Germinal center (tissue), 1 donor: Measurements from ENCODE around the gene HSF2BP.
"Not testable (repeated sequence)": the region's sequence is repeated elsewhere in the genome, so short reads cannot be mapped to it uniquely, and the experiment has no call there.

Source experiments
- DNase-seq: peaks from one replicate; pipeline ENCODE4 v3.0.0; 2012; ENCODE audit warnings: mixed read lengths, low spot score

Gene HSF2BP

DNA sequence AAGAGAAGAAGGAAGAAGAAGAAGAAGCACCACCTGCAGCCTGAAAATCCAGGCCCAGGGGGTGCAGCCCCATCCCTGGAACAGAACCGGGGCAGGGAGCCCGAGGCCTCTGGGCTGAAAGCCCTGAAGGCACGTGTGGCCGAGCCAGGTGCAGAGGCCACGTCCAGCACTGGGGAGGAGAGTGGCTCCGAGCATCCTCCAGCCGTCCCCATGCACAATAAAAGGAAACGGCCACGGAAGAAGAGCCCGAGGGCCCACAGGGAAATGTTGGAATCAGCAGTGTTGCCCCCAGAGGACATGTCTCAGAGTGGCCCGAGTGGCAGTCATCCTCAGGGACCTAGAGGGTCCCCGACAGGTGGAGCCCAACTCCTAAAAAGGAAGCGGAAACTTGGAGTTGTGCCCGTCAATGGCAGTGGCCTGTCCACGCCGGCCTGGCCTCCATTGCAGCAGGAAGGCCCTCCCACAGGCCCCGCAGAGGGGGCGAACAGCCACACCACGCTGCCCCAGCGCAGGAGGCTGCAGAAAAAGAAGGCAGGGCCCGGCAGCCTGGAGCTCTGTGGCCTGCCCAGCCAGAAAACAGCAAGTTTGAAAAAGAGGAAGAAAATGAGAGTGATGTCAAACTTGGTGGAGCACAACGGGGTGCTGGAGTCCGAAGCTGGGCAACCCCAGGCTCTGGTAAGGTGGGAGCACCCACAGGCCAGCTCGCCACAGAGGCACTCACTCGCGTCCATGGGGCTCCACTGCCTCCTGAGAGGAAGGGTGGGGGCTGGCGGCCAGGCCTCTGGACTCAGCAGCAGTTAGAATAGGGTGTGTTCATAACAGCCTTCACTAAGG, 28.5 kb upstream of the HSF2BP start:
- peak; percentile 47 for DNase-seq

DNA sequence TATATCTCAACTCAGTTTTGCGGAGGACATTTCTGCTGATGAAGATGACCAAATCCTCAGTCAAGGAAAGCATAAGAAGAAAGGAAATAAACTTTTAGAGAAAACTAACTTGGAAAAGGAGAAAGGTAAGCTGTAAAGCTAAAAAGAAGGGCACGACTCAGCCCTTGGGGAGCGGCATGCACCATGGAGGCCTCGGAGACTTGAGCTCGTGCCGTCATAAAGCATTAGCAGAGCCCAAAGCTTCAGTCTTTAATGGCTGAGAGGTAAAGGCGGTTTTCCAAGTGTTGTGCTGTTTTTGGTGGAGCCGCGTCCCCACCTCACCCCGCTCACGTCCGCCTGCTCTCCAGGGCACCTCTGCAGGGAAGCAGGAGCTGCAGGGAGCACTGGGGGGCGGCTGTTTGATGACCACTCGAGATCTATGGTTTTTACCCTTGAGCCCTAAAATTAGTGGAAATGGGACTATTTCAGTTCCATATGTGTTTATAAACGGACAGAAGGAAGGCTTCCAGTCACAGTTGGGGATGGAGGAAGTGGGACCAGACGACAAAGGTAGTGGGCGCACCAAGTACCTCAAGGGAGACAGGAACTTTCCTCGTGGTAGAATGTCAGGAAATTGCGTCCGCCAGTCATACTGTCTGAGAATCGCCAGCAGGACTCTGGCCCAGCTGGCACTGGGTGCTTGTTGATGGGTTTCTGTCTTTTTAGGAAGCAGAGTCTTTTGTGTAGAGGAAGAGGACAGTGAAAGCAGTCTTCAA, 27.7 kb upstream of the HSF2BP start:
- no peak for DNase-seq

DNA sequence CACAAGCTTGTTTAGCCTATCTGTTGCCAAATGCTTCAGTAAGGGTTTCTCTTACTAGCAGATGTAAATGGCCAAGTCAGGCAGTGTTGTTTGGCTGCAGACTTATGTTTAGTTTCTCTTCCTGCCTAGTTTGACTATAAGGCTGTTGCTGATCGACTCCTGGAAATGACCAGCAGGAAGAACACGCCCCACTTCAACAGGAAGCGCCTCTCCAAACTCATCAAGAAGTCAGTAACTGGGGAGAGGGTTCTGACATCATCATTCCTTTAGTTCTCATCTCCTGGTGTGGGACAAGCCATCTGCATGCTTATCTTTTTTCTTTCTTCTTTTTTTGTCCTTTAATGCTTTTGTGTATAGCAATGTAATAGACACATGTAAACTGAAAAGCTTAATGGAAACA, 25.1 kb upstream of the HSF2BP start:
- DNase-seq: no peak

DNA sequence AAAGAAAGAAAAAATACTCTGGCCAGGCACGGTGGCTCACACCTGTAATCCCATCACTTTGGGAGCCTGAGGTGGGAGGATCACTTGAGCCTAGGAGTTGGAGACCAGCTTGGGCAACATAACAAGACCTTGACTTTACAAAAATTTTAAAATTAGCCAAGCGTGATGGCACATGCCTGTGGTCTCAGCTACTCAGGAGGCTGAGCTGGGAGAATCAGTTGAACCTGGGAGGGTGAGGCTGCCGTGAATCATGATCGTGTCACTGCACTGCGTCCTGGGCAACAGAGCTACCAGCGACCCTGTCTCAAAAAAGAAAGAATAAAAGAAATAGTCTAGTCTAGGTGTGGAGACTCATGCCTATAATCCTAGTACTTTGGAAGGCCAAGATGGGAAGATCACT, 22.4 kb upstream of the HSF2BP start:
- no peak for DNase-seq

DNA sequence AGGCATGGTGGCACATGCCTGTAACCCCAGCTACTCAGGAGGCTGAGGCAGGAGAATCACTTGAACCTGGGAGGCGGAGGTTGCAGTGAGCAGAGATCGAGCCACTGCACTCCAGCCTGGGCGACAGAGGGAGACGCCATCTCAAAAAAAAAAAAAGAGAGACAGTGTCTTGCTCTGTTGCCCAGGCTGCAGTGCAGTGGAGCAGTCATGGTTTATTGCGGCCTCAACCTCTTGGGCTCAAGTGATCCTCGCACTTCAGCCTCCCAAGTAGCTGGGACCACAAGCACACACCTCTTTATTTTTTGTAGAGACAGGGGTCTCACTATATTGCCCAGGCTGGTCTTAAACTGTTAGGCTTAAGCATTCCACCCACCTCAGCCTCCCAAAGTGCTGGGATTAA, 21.1 kb upstream of the HSF2BP start:
- DNase-seq: not testable (repeated sequence)

DNA sequence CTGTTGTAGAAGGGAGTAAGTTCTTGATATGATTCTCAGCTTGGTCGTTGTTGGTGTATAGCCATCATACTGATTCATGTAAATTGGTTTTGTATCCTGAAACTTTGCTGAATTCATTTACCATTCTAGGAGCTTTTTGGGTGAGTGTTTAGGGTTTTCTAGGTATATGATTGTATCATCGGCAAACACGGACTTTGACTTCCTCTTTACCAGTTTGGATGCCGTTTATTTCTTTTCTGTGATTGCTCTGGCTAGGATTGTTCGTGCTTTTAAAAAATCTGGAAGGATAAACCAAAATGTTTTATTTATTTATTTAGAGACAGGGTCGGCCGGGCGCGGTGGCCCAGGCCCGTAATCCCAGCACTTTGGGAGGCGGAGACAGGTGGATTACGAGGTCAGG, 20.7 kb upstream of the HSF2BP start:
- no peak for DNase-seq

DNA sequence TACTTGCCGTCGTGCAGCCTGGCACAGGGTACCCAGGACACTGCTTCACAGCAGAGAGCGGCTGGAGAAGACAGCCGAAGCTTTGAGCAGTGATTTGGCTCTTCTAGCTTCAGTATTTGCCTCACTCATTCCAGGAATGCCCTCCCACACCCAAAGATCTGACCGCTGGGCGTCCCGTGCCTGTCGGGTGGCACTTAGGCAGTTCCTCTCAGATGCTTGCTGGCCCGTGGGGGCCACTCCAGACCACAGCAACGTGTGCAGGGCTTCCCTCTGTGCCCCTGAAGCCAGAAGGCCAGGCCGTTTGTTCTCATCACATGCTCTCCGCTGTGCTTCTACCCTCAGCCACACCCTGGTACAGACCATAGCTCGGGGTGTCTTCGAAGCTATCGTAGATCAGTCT, 17.1 kb upstream of the HSF2BP start:
- DNase-seq: no peak

DNA sequence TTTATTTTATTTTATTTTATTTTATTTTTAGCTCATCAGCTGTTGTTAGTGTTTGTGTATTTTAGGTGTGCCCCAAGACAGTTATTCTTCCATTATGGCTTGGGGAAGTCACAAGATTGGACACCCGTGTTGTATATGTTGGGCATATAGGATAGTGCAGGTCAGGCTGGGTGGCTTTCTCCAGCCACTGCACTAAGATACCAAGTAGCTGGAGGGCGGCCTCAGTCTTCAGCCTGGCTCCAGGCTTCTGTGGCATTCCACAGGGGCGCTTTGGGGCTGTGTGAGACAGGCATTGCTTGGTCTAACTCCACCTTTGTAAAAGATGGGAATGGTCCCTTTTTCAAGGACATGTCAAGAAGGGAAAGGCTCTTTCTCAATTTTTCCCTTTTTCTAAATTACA, 16.6 kb upstream of the HSF2BP start:
- no peak for DNase-seq

DNA sequence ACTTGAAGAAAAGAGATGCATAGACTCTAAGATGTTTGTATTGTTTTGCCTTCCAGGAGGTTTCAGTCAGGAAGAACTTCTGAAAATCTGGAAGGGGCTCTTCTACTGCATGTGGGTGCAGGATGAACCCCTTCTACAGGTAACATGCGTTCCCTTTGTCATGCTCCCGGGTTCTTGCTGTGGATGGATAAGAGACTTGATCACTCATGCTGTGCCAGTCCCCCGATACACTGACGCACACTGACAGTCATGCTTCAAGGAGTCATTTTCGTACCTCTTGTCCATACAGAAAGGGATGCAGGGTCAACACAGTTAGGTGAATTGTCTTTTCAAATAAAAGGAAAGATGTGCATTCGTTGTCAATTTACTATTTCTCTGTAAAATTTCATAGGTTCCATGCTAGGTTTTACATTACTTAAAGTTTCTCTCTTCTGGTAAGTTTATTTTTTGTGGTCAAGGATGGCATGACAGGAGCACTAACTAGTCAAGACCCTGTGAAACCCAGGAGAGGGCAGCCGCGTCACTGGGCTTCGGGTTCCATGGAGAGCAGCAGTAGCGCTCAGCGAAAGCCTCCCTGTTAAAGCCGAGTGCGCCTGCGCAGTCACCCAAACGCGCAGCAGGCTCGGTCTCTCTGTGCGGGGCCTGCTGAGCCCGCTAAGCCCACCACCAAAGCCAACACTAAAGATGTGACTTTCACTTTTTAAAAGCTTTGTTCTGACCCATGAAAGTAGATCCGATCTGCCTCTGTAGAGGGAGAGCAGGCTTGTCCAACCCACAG, 10.7 kb upstream of the HSF2BP start:
- no peak for DNase-seq

DNA sequence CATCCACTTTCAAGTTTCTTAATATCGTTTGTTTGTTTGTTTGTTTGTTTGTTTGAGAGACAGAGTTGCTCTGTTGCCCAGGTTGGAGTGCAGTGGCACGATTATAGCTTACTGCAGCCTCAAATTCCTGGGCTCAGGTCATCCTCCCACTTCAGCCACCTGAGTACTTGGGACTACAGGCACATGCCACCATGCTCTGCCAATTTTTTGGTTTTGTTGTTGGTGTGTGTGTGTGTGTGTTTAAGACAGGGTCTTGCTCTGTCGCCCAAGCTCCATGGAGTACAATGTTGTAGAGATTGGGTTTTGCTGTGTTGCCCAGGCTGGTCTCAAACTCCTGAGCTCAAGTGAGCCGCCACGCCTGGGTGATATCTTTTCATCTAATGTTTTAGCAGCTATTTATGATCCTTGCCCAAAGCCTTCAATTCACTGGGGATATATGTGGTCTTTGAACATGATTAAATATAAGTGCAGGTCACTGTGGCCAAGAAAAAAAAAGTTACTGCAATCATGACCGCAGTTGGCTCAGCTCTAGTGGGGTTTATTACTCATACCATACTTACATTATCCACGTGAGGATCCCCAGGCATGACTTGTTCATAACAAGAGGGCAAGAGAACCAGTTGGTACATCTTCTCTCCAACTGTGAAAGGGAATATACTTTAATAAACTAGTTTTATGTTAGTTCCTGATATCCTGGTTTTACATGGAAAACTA, 8.1 kb upstream of the HSF2BP start:
- no peak for DNase-seq

DNA sequence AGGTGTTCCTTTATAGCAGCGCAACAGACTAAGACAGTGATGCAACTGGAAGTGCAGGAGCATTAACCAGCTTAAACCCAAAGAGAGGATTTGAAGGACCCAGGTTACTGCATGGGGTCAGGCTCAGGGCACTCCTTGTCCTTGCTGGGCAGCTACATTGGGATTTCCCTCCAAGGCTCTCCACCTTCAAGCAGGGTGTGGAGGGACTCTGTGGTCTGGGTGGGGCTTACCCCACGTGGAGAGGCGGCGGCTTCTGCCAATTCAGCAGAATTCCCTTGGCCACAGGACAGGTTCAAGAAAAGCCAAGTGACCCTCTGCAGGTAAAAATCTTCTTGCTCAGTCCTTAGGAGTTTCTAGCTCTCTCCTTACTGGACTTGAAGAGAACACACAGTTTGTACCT, 6.6 kb upstream of the HSF2BP start:
- no peak for DNase-seq

DNA sequence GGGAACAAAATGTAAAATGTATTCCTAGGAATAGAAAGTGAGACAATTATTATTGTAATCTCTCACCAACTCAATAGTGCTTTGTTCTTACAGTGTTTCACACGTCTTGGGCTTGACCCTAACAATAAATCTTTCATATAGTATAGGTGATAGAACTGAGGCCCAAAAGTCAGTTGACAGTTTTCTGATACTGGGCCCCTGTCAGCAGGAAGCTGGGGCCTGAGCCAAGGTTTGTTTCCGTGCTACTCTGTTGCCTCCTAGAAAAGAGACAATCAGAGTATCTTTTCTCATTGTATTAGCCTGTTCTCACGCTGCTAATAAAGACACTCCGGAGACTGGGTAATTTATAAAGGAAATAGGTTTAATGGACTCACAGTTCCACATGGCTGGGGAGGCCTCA, 5.1 kb upstream of the HSF2BP start:
- no peak for DNase-seq

DNA sequence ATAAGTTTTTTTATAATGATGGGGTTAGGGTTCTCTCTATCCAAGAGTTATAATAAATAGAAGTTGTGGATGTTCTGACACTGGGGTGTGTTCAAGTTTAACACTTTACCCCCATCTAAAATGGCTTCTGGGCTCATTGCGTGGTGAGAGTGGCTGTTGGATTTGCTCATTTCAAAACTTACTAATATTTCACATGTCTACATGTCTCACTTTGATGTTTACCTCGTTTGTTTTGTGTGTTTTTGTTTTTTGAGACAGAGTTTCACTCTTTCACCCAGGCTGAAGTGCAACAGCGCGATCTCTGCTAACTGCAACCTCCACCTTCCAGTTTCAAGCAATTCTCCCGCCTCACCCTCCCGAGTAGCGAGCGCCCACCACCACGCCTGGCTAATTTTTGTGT, 3.7 kb upstream of the HSF2BP start:
- no peak for DNase-seq

DNA sequence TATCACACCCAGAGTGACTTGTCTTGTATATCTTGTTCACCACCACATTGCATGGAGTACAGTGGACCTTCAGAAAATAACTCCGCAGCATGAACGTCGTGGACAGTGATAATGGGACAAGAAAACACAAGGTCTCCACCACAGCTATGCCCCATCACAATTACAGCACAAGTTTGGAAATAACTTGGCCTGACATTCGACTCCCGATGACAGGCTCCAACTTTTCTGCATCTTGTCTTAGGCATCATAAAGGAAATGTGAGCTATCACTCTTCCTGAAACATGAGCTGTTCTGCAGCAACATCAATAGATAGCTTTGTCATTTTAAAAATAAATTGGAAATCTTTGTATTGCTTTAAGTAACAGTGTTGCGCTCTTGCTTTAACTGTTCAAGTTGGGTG, 3.0 kb upstream of the HSF2BP start:
- DNase-seq: no peak

DNA sequence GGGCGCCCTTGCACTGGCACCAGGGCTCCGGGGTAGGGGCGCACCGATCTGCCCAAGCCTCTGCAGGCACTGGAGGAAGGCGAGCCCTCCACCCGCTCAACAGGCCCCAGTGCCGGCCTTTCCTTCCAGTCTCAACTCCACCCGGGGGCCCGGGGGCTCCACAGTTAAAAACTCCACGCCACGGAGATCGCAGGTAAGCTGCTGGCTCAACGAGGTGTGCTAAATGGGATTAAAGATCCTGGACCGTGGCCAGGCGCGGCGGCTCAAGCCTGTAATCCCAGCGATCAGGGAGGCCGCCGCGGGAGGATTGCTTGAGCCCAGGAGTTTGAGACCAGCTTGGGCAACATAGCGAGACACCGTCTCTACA, 536 bp downstream of the HSF2BP start:
- no peak for DNase-seq

DNA sequence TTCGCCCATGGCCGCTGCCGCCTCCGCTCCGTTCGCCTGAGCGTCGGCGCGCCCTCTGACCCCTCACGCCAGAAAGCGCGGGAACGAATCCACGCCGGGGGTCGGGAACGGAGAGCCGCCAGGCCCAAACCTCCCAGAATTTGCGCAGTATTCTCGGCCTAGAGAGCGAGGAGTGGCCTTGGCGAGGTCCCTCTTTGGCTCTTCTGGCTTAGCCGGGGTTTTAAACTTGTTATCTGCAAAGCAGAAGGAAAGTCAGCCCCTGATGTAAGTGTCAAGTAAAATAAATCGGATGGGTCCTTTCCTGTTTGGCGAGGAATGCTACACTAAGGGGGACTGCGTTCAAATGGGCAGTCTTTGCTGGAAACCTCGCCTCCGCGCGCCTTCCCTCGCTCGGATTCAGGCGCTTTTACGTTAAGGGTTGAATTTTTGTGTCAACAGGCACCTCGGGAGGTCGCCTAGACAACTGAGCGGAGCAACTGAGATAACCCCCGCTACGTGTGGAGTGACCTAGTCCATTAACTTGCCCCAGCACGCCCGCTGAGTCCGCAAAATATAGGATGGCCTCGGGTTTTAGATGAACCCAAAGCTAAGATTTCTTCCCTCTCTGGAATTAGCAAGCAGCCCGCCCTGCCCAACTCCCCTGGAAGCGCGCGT, 1.1 kb downstream of the HSF2BP start:
- no peak for DNase-seq

DNA sequence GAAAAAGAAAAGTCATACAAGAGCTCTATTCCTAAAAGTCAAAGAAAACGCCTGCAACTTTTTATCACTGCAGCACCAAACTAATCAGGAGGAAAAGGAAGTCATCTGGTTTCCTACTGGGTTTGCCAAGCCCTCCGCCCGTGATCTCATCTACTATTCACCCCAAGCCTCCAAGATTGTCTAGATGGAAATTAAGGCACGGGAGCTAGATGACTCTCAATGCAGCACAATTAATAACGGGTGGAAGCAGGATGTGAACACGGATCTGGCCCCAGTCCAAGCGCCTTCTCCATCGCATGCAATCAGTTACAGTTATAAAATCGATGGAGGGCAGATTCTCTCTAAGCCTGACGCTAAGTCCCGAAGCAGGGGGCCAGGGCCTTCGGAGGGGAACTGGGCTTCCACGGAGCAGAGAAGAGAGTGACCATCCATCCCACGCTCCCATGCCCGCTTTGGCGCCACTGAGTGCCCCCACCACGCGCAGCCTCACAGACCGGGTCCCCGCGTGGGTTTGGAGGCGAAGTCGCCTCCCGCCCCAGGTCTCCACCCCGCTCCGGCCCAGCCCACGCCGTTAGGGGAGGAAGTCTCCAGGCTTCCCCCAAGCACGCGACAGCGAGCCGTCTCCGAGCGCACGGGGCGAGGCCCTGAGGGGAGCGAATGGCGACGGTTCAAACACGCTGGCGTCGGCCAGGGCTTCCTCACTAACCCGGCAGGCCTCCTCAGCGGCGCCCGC, 1.8 kb downstream of the HSF2BP start:
- DNase-seq: no peak

DNA sequence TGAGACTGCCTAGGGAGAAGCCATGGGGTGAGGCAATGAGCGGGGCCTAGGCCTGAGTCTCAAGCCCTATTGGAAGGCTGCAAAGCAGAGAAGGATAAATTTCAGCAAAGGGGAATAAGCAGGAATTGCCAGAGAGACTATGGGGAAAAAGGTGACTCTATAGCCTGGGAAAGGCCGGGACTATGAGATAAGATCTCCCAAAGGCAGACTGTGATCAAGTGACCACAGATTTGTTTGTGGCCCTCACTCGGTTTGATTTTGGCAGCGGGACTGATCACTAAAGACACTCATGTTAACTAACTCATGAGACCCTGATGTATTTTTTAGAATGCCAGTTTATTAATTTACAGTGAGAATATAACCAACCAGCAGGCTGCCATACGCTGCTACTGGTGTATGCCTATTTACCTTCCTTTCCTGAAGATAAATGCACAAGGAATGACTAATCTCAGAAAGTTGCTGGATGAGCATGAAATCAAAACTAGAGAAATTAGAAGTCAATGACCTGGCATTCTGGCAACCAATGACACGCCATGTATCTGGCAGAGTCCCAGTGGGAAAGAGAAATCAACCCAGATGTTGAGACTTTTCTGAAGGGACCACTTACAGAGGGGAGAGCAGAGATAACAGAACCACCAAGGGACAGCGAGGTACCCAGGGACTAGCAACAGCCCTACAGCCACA, 4.3 kb downstream of the HSF2BP start:
- DNase-seq: no peak

DNA sequence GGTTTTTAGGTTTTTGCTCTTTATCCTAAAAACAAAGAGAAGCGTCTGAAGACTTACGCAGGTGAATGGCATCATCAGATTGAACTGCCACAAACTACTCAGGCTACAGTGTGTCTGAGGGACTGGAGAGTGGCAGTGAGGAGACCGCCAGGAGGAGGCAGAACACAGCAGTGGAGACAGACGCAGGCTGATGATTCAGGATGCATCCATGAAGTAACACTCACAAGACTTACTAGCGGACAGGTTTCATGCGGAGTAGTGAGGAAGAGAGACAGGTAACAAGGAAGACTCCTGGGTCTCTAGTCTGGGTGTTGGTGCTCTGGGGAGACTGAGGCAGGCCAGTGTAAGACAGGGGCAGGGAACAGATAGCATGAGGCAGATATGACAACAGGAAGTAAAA, 5.7 kb downstream of the HSF2BP start:
- no peak for DNase-seq

DNA sequence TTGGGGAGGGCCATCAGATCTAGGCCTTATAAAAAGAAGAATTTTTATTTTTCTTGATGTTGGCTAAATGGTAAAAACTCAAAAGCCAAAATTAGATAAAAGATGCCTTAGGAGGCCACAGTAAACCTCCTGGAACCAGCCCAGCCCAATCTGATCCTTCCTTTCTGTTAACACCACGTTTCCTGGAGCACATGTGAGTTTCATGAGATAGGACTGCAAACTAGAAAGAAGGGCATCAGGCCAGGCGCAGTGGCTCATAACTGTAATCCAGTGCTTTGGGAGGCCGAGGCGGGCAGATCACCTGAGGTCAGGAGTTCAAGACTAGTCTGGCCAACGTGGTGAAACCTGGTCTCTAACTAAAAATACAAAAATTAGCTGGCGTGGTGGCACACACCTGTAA, 6.7 kb downstream of the HSF2BP start:
- no peak for DNase-seq
